WI38 (cell line): ENCODE results near the gene IMMP2L.

Experiments used
- H3K4me3 ChIP-seq: 2 replicates; pipeline ENCODE4 v1.5.1; 2011; ENCODE audit warnings: low read depth, mild to moderate bottlenecking, control low read depth, low read length
- TF ChIP-seq, protein P1 (sequence below): IDR thresholded peaks from 2 replicates; pipeline ENCODE4 v1.5.1; 2012; ENCODE audit warnings: low read depth, mild to moderate bottlenecking, control low read depth, low read length

Gene IMMP2L

DNA sequence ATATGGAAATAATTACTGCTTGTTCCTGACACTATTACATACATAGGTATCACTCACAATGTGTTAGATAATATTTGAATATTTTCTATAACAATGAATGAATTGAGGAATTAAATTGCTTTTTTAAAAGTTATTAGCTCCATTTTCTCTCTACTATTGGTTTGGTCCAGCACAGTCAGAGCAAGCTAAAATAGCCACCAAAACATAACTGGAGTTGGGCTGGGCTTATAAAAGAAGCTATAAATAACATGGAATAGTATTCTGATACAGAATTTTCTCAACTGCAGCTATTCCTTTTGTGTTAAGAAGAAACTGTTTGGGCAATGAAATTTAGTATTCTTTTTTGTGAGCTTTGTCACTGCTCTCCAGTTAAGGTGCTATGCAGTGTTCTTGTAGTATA is 614.0 kb downstream of the IMMP2L start:
- TF ChIP-seq, protein P1, sequence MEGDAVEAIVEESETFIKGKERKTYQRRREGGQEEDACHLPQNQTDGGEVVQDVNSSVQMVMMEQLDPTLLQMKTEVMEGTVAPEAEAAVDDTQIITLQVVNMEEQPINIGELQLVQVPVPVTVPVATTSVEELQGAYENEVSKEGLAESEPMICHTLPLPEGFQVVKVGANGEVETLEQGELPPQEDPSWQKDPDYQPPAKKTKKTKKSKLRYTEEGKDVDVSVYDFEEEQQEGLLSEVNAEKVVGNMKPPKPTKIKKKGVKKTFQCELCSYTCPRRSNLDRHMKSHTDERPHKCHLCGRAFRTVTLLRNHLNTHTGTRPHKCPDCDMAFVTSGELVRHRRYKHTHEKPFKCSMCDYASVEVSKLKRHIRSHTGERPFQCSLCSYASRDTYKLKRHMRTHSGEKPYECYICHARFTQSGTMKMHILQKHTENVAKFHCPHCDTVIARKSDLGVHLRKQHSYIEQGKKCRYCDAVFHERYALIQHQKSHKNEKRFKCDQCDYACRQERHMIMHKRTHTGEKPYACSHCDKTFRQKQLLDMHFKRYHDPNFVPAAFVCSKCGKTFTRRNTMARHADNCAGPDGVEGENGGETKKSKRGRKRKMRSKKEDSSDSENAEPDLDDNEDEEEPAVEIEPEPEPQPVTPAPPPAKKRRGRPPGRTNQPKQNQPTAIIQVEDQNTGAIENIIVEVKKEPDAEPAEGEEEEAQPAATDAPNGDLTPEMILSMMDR: no peak
- H3K4me3 ChIP-seq: no peak overlapping the region

DNA sequence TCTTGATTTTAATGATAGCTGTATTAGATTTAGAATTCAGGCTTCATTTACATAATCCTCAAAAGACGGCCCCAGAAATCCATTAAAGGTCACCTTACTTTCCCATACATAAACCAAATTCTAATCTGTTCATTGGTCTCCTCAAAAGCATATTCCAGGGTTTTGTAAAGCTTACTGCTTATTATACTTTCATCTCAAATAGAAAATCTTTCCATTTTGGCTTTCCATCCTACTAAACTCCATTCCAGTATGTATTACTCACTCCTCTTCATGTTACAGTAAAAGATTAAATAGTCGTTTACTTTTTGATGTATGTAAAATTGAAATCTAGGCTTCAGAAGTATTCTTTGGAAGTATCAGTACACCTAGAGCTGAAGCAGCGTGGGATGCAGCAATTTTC is 614.9 kb downstream of the IMMP2L start:
- TF ChIP-seq, protein P1: no peak

DNA sequence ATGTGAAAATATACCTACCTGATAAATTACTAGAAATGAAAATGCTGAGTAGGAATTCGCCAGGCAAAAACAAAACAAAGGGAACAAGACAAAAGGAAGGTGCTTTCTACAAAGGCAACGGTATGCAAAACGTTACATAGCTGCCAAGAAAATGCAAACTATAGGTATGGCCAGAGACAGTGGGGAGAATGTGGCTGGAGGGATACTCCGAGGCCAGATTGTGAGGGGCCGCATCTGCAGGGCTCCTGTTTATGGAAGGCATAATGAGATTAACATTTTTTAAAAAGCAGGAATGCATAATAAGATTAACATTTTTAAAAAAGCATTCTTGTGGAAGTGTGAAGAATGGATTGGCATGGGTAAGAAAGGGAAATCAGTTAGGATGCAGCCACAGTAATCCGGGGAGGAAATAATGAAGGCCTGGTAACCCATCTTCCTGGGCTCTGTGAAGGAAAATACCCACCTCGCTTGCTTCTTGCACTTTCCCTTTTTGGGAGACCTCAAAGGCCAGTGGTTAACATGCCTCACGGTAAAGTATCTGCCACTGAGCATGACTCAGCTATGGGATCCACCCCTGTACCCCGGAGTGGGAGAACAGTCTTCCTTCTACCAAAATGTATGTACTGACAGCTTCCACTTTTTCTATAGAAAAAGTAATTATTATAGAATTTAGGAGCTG is 617.2 kb downstream of the IMMP2L start:
- H3K4me3 ChIP-seq: no peak overlapping the region
- TF ChIP-seq, protein P1: no peak

More for the DNA sequence above, 614.9 kb downstream of the IMMP2L start:
- H3K4me3 ChIP-seq: no peak overlapping the region

DNA sequence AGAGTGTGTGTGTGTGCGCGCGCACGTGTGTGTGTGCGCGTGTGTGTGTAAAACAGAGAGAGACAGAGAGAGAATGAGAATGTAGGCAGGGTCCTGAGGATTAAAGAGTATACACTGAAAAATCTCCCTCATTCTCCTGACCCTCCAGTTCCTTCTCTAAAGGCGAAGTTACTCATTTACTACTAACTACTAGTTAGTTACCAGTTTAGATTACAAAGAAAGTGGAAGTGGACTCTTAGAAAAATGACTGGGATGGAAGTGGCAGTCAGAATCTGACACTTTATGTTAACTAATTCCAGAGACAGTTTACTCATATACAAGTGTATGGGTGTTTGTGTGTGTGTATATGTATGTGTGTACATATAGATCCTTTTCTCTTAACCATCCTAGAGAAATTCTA is 617.8 kb downstream of the IMMP2L start:
- TF ChIP-seq, protein P1: no peak

DNA sequence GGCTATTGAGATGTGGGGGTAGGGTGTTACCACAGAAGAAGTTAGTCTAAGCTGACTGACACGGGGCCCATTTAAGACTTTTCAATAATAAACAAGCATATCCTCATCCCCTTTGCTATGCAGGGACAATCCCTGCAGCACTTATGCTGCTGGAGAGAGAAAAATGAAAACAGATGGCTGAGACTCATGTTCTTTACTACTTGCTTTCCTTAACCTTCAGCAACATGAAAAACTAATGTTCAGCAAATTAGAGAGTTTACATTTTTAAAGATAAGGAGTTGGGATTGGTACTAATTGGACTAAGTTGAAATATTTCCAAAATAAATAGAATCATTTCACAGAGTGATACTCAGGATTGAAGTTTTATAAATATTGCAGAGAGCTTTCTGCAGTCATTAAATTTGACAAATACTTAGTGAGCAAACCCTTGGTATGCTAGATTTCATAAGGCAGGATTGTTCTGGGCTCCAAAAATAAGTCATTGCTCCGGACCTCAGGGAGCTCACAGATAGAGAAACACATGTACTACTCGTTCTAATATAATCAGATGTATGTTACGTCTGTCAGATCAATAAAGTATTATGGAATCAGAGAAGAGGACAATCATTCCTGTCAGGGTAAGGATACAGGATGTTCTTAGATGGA is 618.5 kb downstream of the IMMP2L start:
- H3K4me3 ChIP-seq: no peak overlapping the region
- TF ChIP-seq, protein P1: no peak

More for the DNA sequence above, 617.8 kb downstream of the IMMP2L start:
- no peak overlapping the region for H3K4me3 ChIP-seq

DNA sequence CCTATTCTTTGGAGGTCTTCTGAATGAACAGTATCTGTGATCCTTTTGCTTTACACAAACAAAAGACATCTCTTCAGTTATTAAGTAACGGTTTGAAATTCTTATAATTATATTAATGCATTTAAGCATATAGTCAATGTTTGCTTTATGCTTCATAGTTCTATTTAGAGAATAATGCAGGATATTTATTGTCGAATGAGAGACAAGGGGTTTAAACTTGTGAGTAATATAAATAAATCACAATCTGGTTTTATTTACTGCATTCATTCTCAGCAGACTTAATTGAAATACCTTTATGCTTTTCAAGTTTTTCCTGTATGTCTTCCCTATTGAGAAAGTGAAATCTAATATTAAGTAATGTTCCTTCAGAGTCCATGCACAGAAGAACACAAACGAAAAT is 620.9 kb downstream of the IMMP2L start:
- TF ChIP-seq, protein P1: no peak
- no peak overlapping the region for H3K4me3 ChIP-seq

DNA sequence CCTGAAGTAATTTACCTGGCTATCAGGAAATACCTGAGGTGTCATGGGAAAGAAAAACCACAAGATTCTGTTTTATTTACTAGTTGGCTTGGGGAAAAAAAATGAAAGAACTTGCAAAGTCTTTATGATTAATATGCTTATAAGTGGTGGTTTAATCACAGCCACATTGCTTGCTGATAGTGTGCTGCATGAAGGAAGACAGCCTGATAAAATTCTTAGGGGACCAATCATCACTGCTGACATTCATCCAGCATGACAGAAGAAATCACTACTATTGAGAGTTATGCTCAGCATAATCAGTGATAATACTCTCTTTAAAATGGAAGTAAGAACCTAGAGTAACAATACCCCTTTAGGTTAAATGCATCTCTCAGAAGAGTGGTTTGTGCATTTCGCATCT is 621.5 kb downstream of the IMMP2L start:
- TF ChIP-seq, protein P1: no peak
- H3K4me3 ChIP-seq: no peak overlapping the region
